Coronary artery (tissue), 2 donors: Measurements from ENCODE around the gene FOSB.
A peak's percentile ranks its signal among the peaks of the same experiment; 100 is the strongest.
"Not testable (repeated sequence)": the region's sequence is repeated elsewhere in the genome, so short reads cannot be mapped to it uniquely, and the experiment has no call there.

ENCODE experiments used
- DNase-seq: peaks from one replicate; pipeline ENCODE4 v3.0.0-alpha.2; 2017; ENCODE audit warnings: low spot score
- H3K27ac ChIP-seq, 2 donors: fragments of 200-600 bp; sonication (generic); one replicate each; pipeline ENCODE4 v1.5.1; 2016 to 2019
- H3K4me3 ChIP-seq: fragments of 200-600 bp; sonication (generic); 2 replicates; pipeline ENCODE4 v1.5.1; 2016; ENCODE audit warnings: mild to moderate bottlenecking, moderate library complexity
- TF ChIP-seq, protein P1 (sequence below): fragments of 200-600 bp; sonication (generic); IDR thresholded peaks from one replicate; pipeline ENCODE4 v1.5.1; 2019; ENCODE audit warnings: antibody characterized with exemption

Gene FOSB

DNA sequence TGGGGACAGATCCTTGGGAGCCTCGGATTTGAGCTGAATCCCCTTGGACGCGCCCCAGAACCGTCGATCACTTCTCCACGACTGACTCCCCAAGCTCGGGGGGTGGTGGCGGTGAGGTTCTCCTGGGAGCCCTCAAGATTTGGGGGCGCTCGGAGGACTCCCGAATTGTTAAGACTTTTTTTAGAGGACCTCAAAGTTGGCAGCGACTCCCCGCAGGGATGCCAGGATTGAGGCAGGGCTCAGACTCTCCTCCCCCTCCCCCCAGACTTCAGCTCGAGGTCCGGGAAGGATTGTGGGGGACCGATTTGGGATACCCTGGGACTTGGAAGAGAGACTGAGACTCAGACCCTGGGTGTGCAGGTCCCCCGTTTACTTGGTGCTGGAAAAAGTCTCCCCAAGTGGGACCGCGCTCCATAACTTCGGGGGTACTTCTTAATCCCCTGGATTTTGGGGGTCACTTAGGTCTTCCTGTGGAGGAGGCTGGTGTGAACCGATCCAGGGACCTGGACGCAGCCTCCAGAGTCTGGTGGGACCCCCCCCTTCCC, 40.1 kb downstream of the FOSB start:
- peak overlapping the region; percentile 85 to 91 for H3K27ac ChIP-seq
- peak overlapping the region; percentile 94 for H3K4me3 ChIP-seq
- DNase-seq, result no peak
- TF ChIP-seq, protein P1, sequence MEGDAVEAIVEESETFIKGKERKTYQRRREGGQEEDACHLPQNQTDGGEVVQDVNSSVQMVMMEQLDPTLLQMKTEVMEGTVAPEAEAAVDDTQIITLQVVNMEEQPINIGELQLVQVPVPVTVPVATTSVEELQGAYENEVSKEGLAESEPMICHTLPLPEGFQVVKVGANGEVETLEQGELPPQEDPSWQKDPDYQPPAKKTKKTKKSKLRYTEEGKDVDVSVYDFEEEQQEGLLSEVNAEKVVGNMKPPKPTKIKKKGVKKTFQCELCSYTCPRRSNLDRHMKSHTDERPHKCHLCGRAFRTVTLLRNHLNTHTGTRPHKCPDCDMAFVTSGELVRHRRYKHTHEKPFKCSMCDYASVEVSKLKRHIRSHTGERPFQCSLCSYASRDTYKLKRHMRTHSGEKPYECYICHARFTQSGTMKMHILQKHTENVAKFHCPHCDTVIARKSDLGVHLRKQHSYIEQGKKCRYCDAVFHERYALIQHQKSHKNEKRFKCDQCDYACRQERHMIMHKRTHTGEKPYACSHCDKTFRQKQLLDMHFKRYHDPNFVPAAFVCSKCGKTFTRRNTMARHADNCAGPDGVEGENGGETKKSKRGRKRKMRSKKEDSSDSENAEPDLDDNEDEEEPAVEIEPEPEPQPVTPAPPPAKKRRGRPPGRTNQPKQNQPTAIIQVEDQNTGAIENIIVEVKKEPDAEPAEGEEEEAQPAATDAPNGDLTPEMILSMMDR, result no peak

DNA sequence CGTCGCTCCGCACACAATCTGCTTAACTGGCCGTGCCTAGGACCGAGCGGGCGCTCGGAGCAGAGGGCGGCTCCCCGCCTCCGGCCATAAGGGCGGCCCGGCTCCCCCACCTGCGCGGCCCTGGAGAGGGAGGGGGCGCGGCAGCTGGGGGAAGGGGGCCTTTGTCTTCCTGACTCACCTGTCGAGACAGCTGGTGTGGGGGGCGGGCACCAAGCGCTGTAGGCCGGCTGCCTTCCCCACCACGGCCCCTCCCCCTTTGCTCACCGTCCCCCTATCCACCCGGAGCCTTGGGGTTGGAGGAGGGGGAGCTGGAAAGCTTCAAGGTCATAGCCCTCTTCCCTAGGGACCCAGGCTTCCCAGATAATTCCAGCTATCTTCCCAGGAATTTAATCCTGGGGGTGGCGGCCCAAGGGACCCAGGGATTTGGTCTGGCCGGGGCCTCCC, 40.6 kb downstream of the FOSB start:
- H3K4me3 ChIP-seq, result peak overlapping the region; percentile 94
- DNase-seq, result no peak
- TF ChIP-seq, protein P1, result no peak
- peak overlapping the region; percentile 85 to 91 for H3K27ac ChIP-seq

DNA sequence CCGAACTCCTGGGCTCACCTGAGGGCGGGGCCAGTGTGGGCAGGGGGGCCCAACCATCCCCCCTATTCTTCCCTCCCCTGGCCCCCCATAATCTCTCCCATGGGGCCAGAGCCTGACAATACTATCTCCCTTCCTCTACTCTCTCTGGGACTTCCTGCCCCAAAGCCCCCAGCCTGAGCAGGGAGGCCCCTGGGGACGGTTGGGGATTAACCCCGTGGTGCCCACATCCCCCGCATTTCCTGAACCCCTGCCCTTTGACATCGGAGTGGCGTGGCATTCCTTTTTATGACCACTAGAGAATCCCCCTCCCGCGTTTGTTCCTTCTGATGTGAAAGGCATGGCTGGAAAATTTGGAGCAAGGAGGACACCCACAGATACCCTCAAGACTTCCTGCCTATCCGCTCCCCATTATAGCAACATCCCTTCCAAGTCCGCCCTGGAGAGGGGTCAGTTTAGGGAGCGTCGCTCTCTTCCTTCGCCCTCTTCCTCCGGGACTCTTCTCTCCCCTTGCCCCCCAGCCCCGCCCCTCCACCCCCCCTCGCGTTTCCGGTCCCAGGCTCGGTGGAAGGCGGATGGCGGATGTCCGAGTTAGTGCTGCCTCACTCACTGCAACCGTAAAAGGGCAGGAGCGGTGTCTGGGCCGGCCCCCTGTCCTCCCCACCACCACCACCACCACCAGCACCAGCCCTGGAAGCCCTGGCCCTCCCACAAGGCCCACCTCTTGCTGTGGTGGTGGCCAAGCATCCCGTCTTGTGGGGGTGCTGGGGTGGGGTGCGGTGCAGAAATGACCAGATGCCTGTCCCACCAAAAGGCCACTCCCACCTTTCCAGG, 41.3 kb downstream of the FOSB start:
- peak; percentile 91 for DNase-seq
- TF ChIP-seq, protein P1, result no peak
- Histone ChIP-seq H3K27ac (peak overlapping the region; percentile 85 to 91), H3K4me3 (peak overlapping the region; percentile 94)

DNA sequence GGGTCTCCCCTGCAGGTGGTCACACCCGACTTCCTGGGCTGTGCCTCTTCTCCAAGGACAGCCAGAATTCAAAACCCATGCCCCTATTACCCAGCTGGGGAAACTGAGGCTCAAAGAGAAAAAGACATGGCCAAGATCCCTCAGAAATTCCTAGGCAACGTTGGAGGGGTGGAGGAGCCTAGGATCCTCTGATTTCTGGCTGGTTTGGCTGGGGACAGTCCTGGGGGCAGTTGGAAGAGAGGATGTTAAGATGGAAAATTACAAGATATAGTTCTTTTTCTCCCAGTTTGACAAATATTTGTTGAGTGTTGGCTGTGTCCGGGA, 41.9 kb downstream of the FOSB start:
- TF ChIP-seq, protein P1, result no peak
- no peak for DNase-seq
- peak overlapping the region; percentile 85 to 91 for H3K27ac ChIP-seq
- H3K4me3 ChIP-seq, result peak overlapping the region; percentile 94

DNA sequence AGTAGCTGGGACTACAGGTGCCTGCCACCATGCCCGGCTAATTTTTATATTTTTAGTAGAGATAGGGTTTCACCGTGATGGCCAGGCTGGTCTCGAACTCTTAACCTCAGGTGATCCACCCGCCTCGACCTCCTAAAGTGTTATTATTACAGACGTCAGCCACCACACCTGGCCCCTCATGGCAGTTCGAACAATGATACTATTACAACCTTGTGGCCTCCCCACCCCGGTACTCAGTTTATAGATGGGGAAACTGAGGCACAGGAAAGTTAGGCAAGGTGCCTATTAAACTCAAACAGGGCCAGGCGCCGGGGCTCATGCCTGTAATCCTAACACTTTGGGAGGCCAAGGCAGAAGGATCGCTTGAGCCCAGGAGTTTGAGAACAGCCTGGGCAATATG, 42.6 kb downstream of the FOSB start:
- peak overlapping the region; percentile 85 to 91 for H3K27ac ChIP-seq
- not testable (repeated sequence) for DNase-seq, H3K4me3 ChIP-seq

DNA sequence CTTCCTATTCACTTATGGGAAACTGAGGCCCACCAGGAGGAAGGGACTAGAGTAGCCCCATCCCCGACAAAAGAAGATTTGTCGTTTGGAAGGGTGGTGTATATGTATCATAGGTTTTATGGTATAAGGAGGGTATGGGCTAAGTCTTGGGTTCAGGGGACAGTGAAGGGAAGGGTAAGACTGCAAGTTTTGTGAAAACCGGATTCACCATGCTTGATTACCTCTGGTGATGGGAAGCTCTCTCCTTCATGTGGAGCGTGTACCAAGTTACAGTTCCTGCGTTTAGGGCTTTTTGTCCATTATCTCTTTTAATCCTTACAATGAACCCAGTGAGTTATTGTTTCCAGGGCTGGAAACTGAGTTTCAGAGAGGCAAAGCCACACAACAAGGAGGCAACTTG, 43.3 kb downstream of the FOSB start:
- DNase-seq, result no peak
- TF ChIP-seq, protein P1, result no peak
- Histone ChIP-seq H3K27ac (peak overlapping the region in 1 of 2 donors; percentile 85), H3K4me3 (no peak overlapping the region)

DNA sequence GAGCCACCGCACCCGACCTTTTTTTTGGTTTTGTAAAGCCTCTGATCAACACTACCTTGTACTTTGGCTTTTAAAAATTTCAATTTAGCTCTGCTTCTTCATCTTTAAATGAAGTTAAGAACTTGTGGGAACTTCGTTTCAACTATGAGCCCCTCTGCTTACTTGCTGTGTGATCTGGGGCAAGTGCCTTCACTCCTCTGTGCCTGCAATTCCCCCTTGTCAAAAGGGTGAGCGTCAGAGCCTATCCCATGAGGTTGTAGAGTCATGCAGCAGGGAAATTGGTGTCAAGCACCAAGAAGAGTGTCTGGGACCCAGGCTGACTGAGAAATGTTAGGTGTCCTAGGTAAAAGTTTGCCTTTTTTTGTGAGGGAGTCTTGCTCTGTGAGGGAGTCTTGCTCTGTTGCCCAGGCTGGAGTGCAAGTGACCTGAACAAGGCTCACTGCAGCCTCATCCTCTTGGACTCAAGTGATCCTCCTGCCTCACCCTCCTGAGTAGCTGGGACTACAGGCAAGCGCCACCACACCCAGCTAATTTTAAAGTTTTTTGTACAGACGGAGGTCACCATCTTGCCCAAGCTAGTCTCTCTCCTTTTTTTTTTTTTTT, 45.2 kb downstream of the FOSB start:
- TF ChIP-seq, protein P1, result no peak
- Histone ChIP-seq H3K4me3 (no peak overlapping the region), H3K27ac (no peak overlapping the region)
- no peak for DNase-seq
